NCI-H128 (cell line): Measurements from ENCODE around the gene FRY.

Experiments used
- DNase-seq: peaks from one replicate; lab custom pipeline; 2025; ENCODE audit not compliant: unreplicated experiment; lab: John Stamatoyannopoulos, UW

The FRY gene

GRCh38 chr13:32079587-32079986 lies 48.0 kb downstream of the FRY start:
- no peak for DNase-seq

DNA sequence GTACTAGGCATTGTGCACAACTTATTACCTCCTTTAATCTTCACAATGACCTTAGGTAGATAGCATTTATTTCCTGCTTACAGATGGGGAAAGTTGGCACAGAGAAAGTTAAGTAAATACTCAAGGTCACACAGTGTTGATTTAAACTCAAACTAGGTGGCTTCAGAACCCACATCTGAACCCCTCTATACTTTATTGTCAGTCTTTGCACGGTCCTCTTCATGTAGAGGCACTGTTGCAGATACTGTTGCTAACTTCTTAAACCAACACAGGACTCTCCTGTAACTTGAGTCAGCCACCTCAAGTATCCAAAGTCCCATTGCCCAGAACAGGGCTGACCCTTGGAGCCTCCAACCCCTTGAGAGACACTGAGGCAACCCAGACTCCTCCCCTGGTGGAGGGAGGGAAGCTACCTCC lies 48.8 kb downstream of the FRY start:
- DNase-seq, result no peak

GRCh38 chr13:32081591-32081990 lies 50.0 kb downstream of the FRY start:
- no peak for DNase-seq

- no peak for DNase-seq
Observed at GRCh38 chr13:32086366-32086765, 54.8 kb downstream of the FRY start.

GRCh38 chr13:32086791-32087441 lies 55.3 kb downstream of the FRY start:
- DNase-seq, result no peak

DNA sequence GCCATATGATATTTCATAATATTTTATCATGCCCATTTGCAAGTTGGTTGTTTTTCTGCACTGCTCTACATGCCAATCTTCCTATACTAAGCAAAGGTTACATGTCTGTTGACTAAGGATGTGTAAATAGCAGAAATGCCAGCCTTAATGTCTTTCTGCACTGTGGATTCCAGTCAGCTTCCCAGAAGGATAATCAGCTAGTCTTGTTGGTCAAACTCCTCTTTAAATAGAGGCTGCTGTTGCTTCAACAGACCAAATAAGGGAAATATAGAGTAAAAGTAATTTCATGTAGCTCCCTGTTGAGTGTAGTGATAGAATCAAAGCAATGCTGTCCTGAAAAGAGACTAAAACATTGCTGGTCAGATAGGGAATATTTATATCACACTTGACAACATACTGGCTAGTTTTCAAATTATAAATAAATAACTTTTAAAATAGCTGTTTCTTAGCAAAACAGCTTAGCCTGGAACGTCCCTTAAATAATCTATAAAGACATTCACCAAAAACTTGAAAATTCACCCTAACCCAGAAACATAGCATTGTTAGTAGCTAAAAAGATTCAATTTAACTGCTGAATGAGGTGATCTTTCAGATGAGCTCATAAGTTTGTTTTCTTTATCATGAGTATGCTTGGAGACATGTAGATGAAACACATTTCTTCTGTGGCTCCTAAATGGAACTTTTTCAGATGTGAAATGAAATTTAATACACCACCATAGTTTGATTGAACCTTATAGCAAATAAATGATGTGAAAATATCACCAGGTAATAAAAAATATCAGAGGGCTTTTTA lies 56.6 kb downstream of the FRY start:
- no peak for DNase-seq

DNA sequence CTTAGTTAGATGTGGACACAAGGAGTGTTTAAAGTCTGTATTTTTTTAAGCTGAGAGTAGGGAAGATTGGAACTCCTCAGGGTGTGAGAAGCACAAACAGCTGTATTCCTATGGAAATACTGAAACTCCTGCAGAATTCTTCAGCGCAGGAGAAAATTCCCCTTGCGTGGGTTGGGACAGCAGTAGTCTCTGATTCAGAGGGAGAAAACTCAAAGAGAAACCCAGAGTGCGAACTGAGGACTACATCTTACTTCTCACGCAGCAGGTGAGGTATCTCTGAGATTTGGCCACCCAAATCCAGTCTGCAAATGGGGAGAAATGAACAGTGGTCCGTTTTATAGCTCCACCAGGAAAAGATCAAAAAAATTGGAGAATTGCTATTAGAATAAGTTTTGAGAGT lies 60.9 kb downstream of the FRY start:
- DNase-seq, result no peak

DNA sequence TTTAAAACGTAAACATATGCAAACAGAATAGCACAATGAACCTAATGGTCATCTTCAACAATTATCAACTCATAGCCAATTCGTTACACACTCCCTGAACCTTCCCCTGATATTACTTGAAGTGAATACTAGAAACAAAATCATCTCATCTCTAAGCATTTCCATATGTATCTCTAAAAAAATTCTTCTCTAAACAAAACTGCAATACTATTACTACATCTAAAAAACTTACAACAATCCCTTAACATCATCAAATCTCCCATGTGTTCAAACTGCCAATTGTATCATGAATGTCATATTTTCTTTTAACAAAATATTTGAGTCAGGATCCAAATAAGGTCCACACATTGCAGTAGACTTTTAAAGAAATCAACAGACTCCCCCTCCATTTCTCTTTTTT lies 61.4 kb downstream of the FRY start:
- DNase-seq, result no peak

- no peak for DNase-seq
Observed at GRCh38 chr13:32098272-32098671, 66.7 kb downstream of the FRY start.

DNA sequence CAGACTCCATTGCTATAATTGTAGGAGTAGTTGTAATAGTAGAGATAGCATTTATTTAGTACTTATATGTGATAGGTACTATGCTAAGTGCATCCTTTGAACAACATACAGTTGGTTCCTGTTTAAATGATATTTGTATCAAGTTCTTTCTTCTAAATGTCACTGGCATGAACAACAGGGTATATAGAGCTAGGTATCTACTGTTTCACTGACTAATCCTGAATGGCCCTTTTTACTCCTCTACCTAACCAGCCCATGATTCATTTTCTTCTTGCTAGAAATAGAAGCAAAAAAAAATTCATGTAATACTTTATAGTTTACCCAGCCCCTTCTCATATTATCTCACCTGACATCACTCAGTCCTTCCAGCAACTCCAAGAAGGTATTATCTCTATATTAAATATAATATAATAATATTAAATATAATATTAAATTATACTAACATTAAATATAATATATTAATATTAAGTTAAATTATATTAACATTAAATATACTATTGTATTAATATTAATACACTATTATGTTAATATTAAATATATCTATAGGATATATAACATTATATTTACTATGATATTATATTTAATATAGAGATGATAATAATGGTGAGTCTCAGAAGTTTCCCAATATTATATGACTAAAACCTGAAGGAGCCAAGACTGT lies 74.2 kb downstream of the FRY start:
- no peak for DNase-seq

- no peak for DNase-seq
Observed at GRCh38 chr13:32107474-32107873, 75.9 kb downstream of the FRY start.

DNA sequence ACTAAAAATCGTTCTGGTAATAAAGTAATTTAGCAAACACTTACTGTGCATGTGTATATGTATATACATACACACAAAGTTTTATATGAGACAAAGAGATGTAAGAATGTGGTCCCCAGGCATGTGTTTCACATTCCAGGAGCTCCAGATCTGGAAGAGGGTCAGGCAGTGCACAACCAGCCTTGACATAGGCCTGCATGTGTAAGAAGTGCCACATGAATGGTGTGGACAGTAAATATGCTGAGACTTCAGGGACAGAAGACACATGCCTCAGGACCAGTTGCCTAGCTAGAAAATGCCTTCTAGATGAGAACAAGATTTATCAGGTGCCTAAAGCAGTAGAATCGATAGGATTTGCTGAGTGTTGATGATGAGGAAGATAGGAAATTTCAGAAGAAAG lies 76.4 kb downstream of the FRY start:
- DNase-seq, result no peak

DNA sequence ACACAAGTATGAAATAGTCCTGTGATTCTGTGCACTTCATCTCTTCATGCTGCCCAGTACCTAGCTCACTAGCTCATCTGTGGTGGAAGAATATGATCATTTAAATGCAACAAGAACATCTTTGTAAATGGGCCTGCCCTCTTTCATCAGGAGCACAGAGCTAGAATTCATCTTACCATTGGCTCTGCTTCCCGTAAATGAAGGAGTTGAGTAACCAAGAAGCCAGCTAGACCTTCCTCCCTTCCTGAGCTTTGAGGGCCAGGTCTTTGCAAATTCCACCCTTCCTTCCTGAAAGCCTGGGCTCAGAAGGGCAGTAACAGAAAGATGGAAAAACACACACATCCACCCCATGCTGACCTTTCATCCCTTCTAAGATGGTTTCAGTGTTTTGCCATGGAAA lies 82.0 kb downstream of the FRY start:
- DNase-seq, result no peak

- DNase-seq, result no peak
Observed at GRCh38 chr13:32114284-32114950, 82.8 kb downstream of the FRY start.

DNA sequence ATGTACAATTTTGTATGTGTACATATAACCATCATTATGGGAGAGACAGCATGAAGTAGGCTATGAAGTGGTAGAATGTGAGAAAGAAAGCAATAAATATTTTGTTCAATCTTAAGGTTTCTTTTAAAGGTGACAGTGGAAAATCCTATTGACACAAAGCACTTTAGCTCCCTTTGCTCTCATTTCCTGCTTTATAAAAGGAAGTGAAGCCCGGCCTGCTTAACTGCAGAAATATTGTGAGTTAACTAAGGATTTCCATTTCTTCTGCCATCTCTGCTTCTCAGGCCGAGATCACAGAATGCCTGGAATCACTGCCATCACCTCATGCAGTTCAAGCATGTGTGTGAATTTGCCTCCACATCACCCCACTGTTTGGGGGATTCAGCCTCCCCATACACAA lies 83.5 kb downstream of the FRY start:
- no peak for DNase-seq

- no peak for DNase-seq
Observed at GRCh38 chr13:32116210-32116609, 84.6 kb downstream of the FRY start.

DNA sequence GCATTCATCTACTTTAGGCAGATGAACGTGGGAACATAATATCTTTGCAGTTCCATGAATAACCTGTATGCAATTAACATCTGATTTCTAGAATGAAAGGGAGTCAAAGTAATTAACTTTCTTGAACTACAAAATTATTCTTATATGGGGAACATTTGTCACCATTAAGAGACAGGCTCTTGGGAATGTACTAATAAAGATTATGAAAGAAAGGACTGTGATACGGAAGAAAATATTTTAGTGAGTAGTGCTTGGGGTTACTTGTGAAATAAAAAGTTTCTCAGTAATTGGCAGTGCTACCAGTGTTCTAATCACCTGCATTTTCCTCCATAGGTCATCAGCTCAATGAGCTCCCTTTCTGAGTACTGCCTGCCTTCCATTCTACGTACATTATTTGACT lies 85.4 kb downstream of the FRY start:
- DNase-seq, result no peak

GRCh38 chr13:32117701-32118100 lies 86.1 kb downstream of the FRY start:
- no peak for DNase-seq

DNA sequence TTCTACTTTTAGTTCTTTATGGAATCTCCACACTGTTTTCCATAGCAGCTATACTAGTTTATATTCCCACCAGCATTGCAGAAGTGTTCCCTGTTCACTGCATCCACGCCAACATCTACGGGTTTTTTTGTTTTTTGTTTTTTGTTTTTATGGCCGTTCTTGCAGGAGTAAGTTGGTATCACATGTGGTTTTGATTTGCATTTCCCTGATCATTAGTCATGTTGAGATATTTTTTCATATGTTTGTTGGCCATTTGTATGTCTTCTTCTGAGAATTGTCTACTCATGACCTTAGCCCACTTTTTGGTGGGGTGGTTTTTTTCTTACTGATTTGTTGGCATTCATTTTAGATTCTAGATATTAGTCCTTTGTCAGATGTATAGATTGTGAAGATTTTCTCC lies 89.7 kb downstream of the FRY start:
- no peak for DNase-seq

GRCh38 chr13:32124743-32125142 lies 93.2 kb downstream of the FRY start:
- no peak for DNase-seq

DNA sequence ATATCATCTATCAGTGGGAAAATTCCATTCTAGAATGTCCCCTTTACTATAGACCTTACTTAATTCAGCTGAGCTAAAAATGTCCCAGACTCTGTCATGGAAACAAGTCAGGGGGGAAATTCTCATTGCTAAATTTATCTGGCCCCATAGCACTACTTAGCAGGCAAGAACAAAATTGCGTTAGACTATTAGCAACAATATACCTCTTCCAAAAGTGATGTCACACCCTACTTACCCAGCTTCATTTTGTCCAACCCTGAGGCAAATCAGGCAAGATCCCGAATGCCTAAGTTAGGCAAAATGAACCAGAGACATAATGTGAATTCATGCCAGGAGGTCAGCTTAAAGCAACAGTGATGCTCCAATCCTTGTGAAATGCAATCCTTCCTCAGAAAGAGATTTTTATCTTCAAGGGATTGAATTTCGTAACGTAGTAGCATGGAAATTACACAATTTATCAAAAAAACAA lies 93.7 kb downstream of the FRY start:
- DNase-seq, result no peak

DNA sequence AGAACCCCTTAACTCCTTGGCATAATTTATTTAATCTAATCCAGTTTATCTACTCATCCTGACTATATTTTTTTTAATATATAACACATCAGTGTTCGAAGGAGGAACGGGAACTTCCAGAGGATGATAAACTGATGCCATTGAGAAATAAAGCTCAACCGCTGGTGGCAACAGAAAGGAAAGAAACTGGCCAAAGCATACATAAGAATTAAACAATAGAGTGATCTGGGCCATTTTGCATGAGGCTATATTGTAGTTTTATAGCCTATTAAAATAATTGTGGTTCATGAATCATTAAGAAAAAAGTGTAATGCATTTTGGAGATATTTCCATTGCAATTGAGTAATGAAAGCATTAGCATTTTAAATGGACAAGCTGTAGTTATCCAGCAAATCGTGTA lies 94.2 kb downstream of the FRY start:
- DNase-seq, result no peak
